GM12873 (cell line): ENCODE data around the gene MAGEA9B.
"Not testable (repeated sequence)": the region's sequence is repeated elsewhere in the genome, so short reads cannot be mapped to it uniquely, and the experiment has no call there.

Source experiments
- CTCF ChIP-seq: IDR thresholded peaks from 2 replicates; pipeline ENCODE4 v1.5.1; 2012; ENCODE audit warnings: low read depth, mild to moderate bottlenecking, moderate library complexity, low read length, control low read depth; ENCODE audit not compliant: insufficient read depth; ENCODE audit errors: missing control alignments

The MAGEA9B gene

DNA sequence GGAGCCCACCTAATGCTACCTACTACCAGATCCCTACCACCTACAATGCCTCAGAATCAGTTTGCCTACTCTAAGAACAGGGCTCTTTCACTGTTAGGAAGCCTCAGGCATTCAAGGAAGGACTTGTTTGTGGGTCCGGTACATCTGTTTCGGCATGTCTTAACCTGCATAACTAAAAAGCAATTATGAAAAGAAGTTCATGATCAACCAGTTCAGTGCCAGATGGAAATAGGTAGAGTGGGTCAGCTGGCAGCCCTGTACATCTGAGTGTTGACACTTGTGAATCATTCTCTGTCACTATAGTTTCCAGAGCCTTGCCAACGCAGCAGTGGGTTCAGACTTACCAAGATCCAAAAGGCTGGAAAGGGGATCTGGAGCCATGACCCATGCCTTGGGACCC is 41.0 kb upstream of the MAGEA9B start:
- TF ChIP-seq CTCF = no peak

DNA sequence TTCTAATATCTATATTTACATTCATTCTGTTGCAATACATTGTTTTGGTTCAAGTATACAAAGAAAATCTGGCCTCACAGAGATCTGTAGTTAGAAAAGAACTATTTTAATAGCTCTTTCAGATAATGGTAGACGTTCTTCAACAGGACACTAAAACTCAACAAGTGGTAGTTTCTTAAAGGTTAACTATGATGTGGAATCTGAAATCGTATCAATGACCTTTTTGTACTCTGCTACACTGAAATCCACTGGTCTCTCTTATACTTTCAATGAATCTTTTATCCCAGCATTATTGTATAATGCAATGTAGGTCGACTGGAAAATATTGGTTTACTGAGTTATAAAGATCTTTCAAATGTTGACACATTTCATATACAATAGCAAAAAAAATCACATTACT is 31.6 kb upstream of the MAGEA9B start:
- no peak for TF ChIP-seq CTCF

- no peak for TF ChIP-seq CTCF
These were observed 24.4 kb upstream of the MAGEA9B start for GRCh38 chrX:149611623-149612175.

GRCh38 chrX:149610511-149610910 is 23.3 kb upstream of the MAGEA9B start:
- TF ChIP-seq CTCF = no peak

DNA sequence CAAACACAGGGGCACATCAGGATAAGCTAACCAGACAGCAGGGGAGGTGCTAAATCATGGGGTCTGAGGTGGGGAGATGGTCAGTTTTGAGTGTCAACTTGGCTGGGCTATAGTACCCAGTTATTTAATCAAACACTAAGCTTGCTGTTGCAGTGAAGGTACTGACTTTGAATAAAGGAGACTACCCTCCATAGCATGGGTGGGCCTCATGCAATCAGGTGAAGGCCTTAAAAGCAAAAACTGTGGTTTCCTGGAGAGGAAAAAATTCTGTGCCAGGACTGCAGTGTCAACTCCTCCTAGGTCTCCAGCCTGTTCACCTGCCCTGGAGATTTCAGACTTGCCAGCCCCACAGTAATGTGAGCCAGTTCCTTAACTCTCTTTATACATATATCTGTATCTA is 20.4 kb upstream of the MAGEA9B start:
- no peak for TF ChIP-seq CTCF

GRCh38 chrX:149595214-149595613 is 8.0 kb upstream of the MAGEA9B start, which contains the start of gene HSFX2:
Gene HSFX2 (minus strand): TSS chrX:149595314. CDS start chrX:149594700, 614 bp downstream.
- not testable (repeated sequence) for TF ChIP-seq CTCF

- TF ChIP-seq CTCF = no peak
These were observed 14.5 kb downstream of the MAGEA9B start for GRCh38 chrX:149572743-149573142.

DNA sequence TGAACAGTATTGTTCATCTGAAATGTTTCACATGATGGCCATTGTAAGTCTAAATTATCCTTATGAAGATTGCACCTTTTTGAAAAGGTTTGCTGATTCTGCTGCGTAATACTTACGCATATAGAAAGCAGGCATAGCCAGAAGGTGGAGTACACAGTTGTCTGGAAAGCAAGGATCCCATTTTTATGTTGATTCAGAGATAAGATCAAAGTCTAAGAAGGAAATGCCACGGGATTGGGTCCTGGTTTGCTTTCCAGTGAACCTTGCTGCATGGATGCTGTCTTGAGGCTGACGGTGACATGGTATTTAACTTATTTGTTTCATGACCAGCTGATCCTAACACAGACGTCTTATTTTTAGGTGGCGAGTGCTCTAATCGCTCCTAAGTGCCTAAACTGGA is 15.5 kb downstream of the MAGEA9B start:
- no peak for TF ChIP-seq CTCF
